GM12878 (cell line): ENCODE data around the gene UHRF2. TPM values are rescaled to one million over a fixed set of nuclear protein-coding genes. Genes with fewer than 3 reads are reported as not detected.
A peak's percentile ranks its signal among the peaks of the same experiment; 100 is the strongest.

Source experiments
- ATAC-seq: fragments of 200-7000 bp; cut with Tn5 transposase; 3 replicates; pipeline ENCODE4 v1.9.1; 2020; ENCODE audit warnings: mild to moderate bottlenecking, moderate library complexity
- BruUV-seq: library from RNA; stranded (reverse); fragments of 400-500 nt; replicated peaks from 2 replicates; lab custom pipeline; 2021; lab: Mats Ljungman, UMichigan
- CTCF ChIA-PET: fragments of 300-600 bp; sonication (Branson Sonifier 250); formaldehyde crosslinking; extraction: SDS; loops from one replicate; lab custom pipeline; 2021; ENCODE audit warnings: inconsistent platforms; lab: Yijun Ruan, JAX
- POLR2A ChIA-PET: fragments of 350-600 bp; formaldehyde crosslinking; extraction: SDS; loops from one replicate; lab custom pipeline; 2021; ENCODE audit warnings: inconsistent platforms; lab: Charles Lee
- RAD21 ChIA-PET: fragments of 300-600 bp; sonication (Branson Sonifier 250); formaldehyde crosslinking; loops from one replicate; lab custom pipeline; 2023; ENCODE audit warnings: antibody characterized with exemption; ENCODE audit not compliant: unreplicated experiment; lab: Charles Lee
- SMC1A ChIA-PET: fragments of 300-600 bp; sonication (Branson Sonifier 250); formaldehyde crosslinking; loops from one replicate; lab custom pipeline; 2023; ENCODE audit not compliant: unreplicated experiment, uncharacterized antibody; lab: Charles Lee
- DNase-seq: peaks from one replicate; pipeline ENCODE4 v3.0.0-alpha.2; 2011; ENCODE audit warnings: low read depth, low spot score
- FAIRE-seq: peaks from 3 replicates; lab custom pipeline; 2011; peaks lifted over from hg19 to GRCh38; lab: Jason Lieb, UNC
- H2AFZ ChIP-seq: 2 replicates; pipeline ENCODE4 v1.6.0; 2011; ENCODE audit warnings: low read depth, low read length, control low read depth; ENCODE audit not compliant: control insufficient read depth
- H3K27ac ChIP-seq: 2 replicates; pipeline ENCODE4 v1.5.1; 2011; ENCODE audit warnings: control low read depth; ENCODE audit not compliant: control insufficient read depth, insufficient read depth
- H3K27me3 ChIP-seq, 2 experiments: replicated peaks in 1 of 2; 2 replicates each; pipeline versions ENCODE4 v1.6.0 to v1.6.1; 2011; ENCODE audit warnings: low read length in 1 of 2; ENCODE audit not compliant: control insufficient read depth in 2 of 2, insufficient read depth in 2 of 2
- H3K36me3 ChIP-seq, 2 experiments: 2 replicates each; pipeline ENCODE4 v1.5.1; 2011; ENCODE audit warnings: low read length in 1 of 2; ENCODE audit not compliant: control insufficient read depth in 2 of 2, insufficient read depth in 2 of 2
- H3K4me1 ChIP-seq: 2 replicates; pipeline ENCODE4 v1.6.1; 2011; ENCODE audit warnings: mild to moderate bottlenecking, low read length, moderate library complexity, mixed read lengths; ENCODE audit not compliant: control insufficient read depth, insufficient read depth
- H3K4me2 ChIP-seq: 2 replicates; pipeline ENCODE4 v1.6.0; 2011; ENCODE audit warnings: control low read depth; ENCODE audit not compliant: control insufficient read depth, insufficient read depth
- H3K4me3 ChIP-seq: fragments of 200-600 bp; sonication (generic); 2 replicates; pipeline ENCODE4 v1.5.1; 2016
- H3K79me2 ChIP-seq: 2 replicates; pipeline ENCODE4 v1.6.0; 2011; ENCODE audit warnings: low read length; ENCODE audit not compliant: control insufficient read depth, insufficient read depth
- H3K9ac ChIP-seq: 2 replicates; pipeline ENCODE4 v1.8.0; 2011; ENCODE audit warnings: low read length, control low read depth, mixed read lengths; ENCODE audit not compliant: control insufficient read depth, insufficient read depth
- H3K9me3 ChIP-seq: replicated peaks from 3 replicates; pipeline ENCODE4 v1.5.1; 2011; ENCODE audit warnings: mild to moderate bottlenecking, low read length; ENCODE audit not compliant: control insufficient read depth, insufficient read depth
- H4K20me1 ChIP-seq: 2 replicates; pipeline ENCODE4 v1.6.0; 2011; ENCODE audit not compliant: control insufficient read depth, insufficient read depth
- BACH1 ChIP-seq: fragments of 450-650 bp; IDR thresholded peaks from 2 replicates; pipeline ENCODE4 v1.6.1; 2017; ENCODE audit warnings: mild to moderate bottlenecking, borderline replicate concordance
- BRCA1 ChIP-seq: IDR thresholded peaks from 2 replicates; pipeline ENCODE4 v1.6.1; 2011; ENCODE audit warnings: low read depth, low read length, improper control_type of control experiment
- CEBPB ChIP-seq, 2 experiments: fragments of 150-350 bp in 1 of 2; IDR thresholded peaks; 2 replicates each; pipeline ENCODE4 v1.6.1; 2012 to 2014; ENCODE audit warnings: low read depth in 2 of 2, low read length in 2 of 2, borderline replicate concordance in 1 of 2, inconsistent platforms in 1 of 2
- CTCF ChIP-seq, 3 experiments: IDR thresholded peaks in 2 of 3; conservative IDR thresholded peaks in 1 of 3; 2 replicates each; pipeline ENCODE4 v1.5.1; 2011; ENCODE audit warnings: low read depth in 3 of 3, low read length in 3 of 3, mild to moderate bottlenecking in 3 of 3, control low read depth in 2 of 3, moderate library complexity in 2 of 3, inconsistent platforms in 1 of 3, mixed read lengths in 1 of 3; ENCODE audit not compliant: control insufficient read depth in 2 of 3, insufficient read depth in 1 of 3; ENCODE audit errors: extremely low read depth in 1 of 3
- E4F1 ChIP-seq: fragments of 450-650 bp; IDR thresholded peaks from 2 replicates; pipeline ENCODE4 v1.6.1; 2018; ENCODE audit warnings: borderline replicate concordance, mild to moderate bottlenecking; ENCODE audit not compliant: partially characterized antibody
- ETV6 ChIP-seq, 2 experiments: fragments of 450-650 bp in 1 of 2; IDR thresholded peaks in 1 of 2; conservative IDR thresholded peaks in 1 of 2; 2 replicates each; pipeline ENCODE4 v1.6.1; 2014; ENCODE audit warnings: antibody characterized with exemption in 1 of 2, borderline replicate concordance in 1 of 2, low read depth in 1 of 2, mild to moderate bottlenecking in 1 of 2, moderate library complexity in 1 of 2
- HSF1 ChIP-seq: fragments of 150-350 bp; IDR thresholded peaks from 2 replicates; pipeline ENCODE4 v1.6.1; 2014; ENCODE audit warnings: mild to moderate bottlenecking, low read depth, low read length
- LARP7 ChIP-seq: fragments of 450-650 bp; IDR thresholded peaks from 2 replicates; pipeline ENCODE4 v1.6.1; 2017; ENCODE audit warnings: mild to moderate bottlenecking
- MEF2B ChIP-seq: fragments of 450-650 bp; IDR thresholded peaks from 2 replicates; pipeline ENCODE4 v1.6.1; 2018; ENCODE audit warnings: mild to moderate bottlenecking, moderate library complexity; ENCODE audit not compliant: partially characterized antibody, poor library complexity, severe bottlenecking
- MYC ChIP-seq: IDR thresholded peaks from 2 replicates; pipeline ENCODE4 v1.6.1; 2011; ENCODE audit warnings: mild to moderate bottlenecking, low read length, moderate library complexity, inconsistent platforms; ENCODE audit not compliant: insufficient read depth, insufficient replicate concordance, insufficient read length, severe bottlenecking
- NRF1 ChIP-seq: conservative IDR thresholded peaks from 2 replicates; pipeline ENCODE4 v1.6.1; 2011; ENCODE audit warnings: mild to moderate bottlenecking, low read depth, low read length, improper control_type of control experiment
- STAT3 ChIP-seq: IDR thresholded peaks from 2 replicates; pipeline ENCODE4 v1.6.1; 2011; ENCODE audit warnings: low read depth, low read length, improper control_type of control experiment
- YBX1 ChIP-seq: fragments of 450-650 bp; IDR thresholded peaks from 2 replicates; pipeline ENCODE4 v1.6.1; 2016; ENCODE audit warnings: antibody characterized with exemption
- YY1 ChIP-seq: IDR thresholded peaks from 2 replicates; pipeline ENCODE4 v1.6.1; 2011; ENCODE audit warnings: low read depth, mild to moderate bottlenecking, low read length
- WGBS: methylation state at CpG from one replicate; pipeline ENCODE4 v1.1.6; 2016; ENCODE audit warnings: low lambda C conversion rate; ENCODE audit not compliant: insufficient replicate concordance, insufficient coverage; ENCODE audit errors: missing lambda C conversion rate; 5-methylcytosine and 5-hydroxymethylcytosine counted together
- in situ Hi-C: fragments of 300-500 bp; cut with MboI; formaldehyde crosslinking; loops from 9 replicates; pipeline ENCODE4 v1.14.3; 2018; ENCODE audit warnings: mixed read lengths
- intact Hi-C: fragments of 100-400 bp; cut with micrococcal nuclease; formaldehyde crosslinking; loops from one replicate; pipeline ENCODE4 v1.14.2; 2022; ENCODE audit not compliant: unreplicated experiment
- polyA plus RNA-seq, 11 experiments: library from polyadenylated mRNA; depleted of rRNA in 4 of 11; unstranded in 6 of 11; stranded (reverse) in 5 of 11; fragments of >200 nt; fragmentation: Nextera tagmentation in 4 of 11; fragmentation: Illumina TruSeq in 1 of 11; extraction: Ambion mirVana in 4 of 11; extraction: Trizol in 1 of 11; gene quantifications; 1 replicate in 1 of 11; 2 replicates in 10 of 11; pipeline versions ENCODE4 v1.2.1 to v1.2.3, GENCODE V29; 2011 to 2016; ENCODE audit warnings: inconsistent platforms in 2 of 11, missing spikeins in 2 of 11, low read depth in 1 of 11
- total RNA-seq, 4 experiments: library from RNA; depleted of rRNA in 3 of 4; stranded (reverse); fragments of >200 nt in 3 of 4; fragmentation: Illumina TruSeq in 1 of 4; extraction: Trizol in 1 of 4; gene quantifications; 2 replicates each; pipeline versions ENCODE4 v1.2.1 to v1.2.3, GENCODE V29; 2013 to 2021

The UHRF2 gene
- total and polyA plus RNA-seq, 10 of the 15 experiments (the other 5 are each of a cell fraction or from before 2014, with no cell fraction given), result 11.2 to 95.8 (median 43.1) TPM

GRCh38 chr9:6449086-6449485 is 36.1 kb downstream of the UHRF2 start:
- no peaks in the 10 kb centered on the region for H3K4me1 ChIP-seq
- H3K36me3 ChIP-seq, result peaks cover 0 to 7% of the 10 kb centered on the region in 2 experiments; a peak in 3 of 4 replicates
- SMC1A ChIA-PET, result interaction anchor here (0.9 to 1.4 kb wide), 5 partner anchors 9 to 34 kb away, joined by 3 to 6 read pairs (median 4); no protein-coding TSS in a partner anchor
- intact Hi-C loops (no loop called here), in situ Hi-C loops (no loop called here)
- POLR2A ChIA-PET, result interaction anchor here (0.8 to 1.2 kb wide), 2 partner anchors 32 to 33 kb away, joined by 3 read pairs; no protein-coding TSS in a partner anchor
- ATAC-seq, result peak; percentile 28
- peaks cover 5% of the 10 kb centered on the region; the same call in 1 of the 2 replicates for H4K20me1 ChIP-seq
- 58% methylated on average over 1 of the region's 1 CpG for WGBS
- no peak for TF ChIP-seq ETV6 (conservative IDR thresholded peaks at IDR 0.05 in 1 of 2, IDR thresholded peaks at IDR 0.05 in 1 of 2; ENCODE audit: borderline replicate concordance in 1 of 2, low read depth in 1 of 2)
- no peak for TF ChIP-seq MEF2B
- no peak for TF ChIP-seq HSF1
- no peak for TF ChIP-seq YY1
- no peak for TF ChIP-seq LARP7
- no peak for TF ChIP-seq MYC
- no peak for TF ChIP-seq NRF1
- TF ChIP-seq BACH1, result no peak
- no peak for TF ChIP-seq E4F1
- no peak for TF ChIP-seq STAT3
- no peak for TF ChIP-seq BRCA1
- no peak for TF ChIP-seq CEBPB (IDR thresholded peaks at IDR 0.05; ENCODE audit: borderline replicate concordance in 1 of 2, low read depth in 2 of 2, low read length in 2 of 2)
- TF ChIP-seq YBX1, result no peak
- TF ChIP-seq CTCF (IDR thresholded peaks at IDR 0.05 in 2 of 3, conservative IDR thresholded peaks at IDR 0.05 in 1 of 3; ENCODE audit: control insufficient read depth in 2 of 3, extremely low read depth in 1 of 3, insufficient read depth in 1 of 3, low read depth in 3 of 3, low read length in 3 of 3), result no peak
- TF ChIP-seq, all 136 proteins: peak for 0
- BruUV-seq, result no TSS peak
- H3K4me3 ChIP-seq, result no peak overlapping the region
- no peak overlapping the region for H3K27ac ChIP-seq
- CTCF ChIA-PET, result no interaction called here
- H3K79me2 ChIP-seq, result peaks cover 83% of the 10 kb centered on the region
- RAD21 ChIA-PET, result interaction anchor here (1.6 kb wide), 1 partner anchor 35 kb away, joined by 4 read pairs; no protein-coding TSS in a partner anchor
- no peak for DNase-seq
- H2AFZ ChIP-seq, result no peak overlapping the region
- no peak overlapping the region for H3K4me2 ChIP-seq
- FAIRE-seq, result no peak
- no peaks in the 10 kb centered on the region for H3K27me3 ChIP-seq
- no peak overlapping the region for H3K9ac ChIP-seq
- H3K9me3 ChIP-seq, result no peaks in the 10 kb centered on the region; the same call in 1 of the 3 replicates
